H1 (cell line): ENCODE results near the gene SLC6A18. TPM values are rescaled to one million over a fixed set of nuclear protein-coding genes. Genes with fewer than 3 reads are reported as not detected.

Experiments
- CTCF ChIA-PET: fragments of 300-600 bp; sonication (Branson Sonifier 250); formaldehyde crosslinking; loops from one replicate; lab custom pipeline; 2021; ENCODE audit not compliant: partially characterized antibody; lab: Charles Lee
- POLR2A ChIA-PET: fragments of 300-600 bp; sonication (Branson Sonifier 250); formaldehyde crosslinking; loops from one replicate; lab custom pipeline; 2021; ENCODE audit warnings: inconsistent platforms; ENCODE audit not compliant: partially characterized antibody; lab: Charles Lee
- DNase-seq, 2 experiments: peaks; one replicate each; pipeline versions ENCODE4 v3.0.0 to v3.0.0-alpha.2; 2010 to 2022; ENCODE audit warnings: low spot score in 2 of 2, low read depth in 1 of 2, mixed read lengths in 1 of 2
- FAIRE-seq: peaks from 2 replicates; lab custom pipeline; 2011; peaks lifted over from hg19 to GRCh38; lab: Jason Lieb, UNC
- H2AFZ ChIP-seq: 2 replicates; pipeline ENCODE4 v1.8.1; 2012; ENCODE audit warnings: low read length, inconsistent platforms
- H2AK5ac ChIP-seq: 2 replicates; pipeline ENCODE4 v1.6.1; 2013; ENCODE audit warnings: low read depth, low read length
- H2BK120ac ChIP-seq: replicated peaks from 2 replicates; pipeline ENCODE3; 2013; ENCODE audit warnings: low read depth, low read length, inconsistent platforms
- H2BK12ac ChIP-seq: 2 replicates; pipeline ENCODE4 v1.6.1; 2013; ENCODE audit warnings: low read depth, low read length
- H2BK15ac ChIP-seq: 2 replicates; pipeline ENCODE4 v1.6.1; 2013; ENCODE audit warnings: low read length
- H2BK20ac ChIP-seq: 2 replicates; pipeline ENCODE4 v1.6.1; 2013; ENCODE audit warnings: low read length
- H2BK5ac ChIP-seq: 2 replicates; pipeline ENCODE4 v1.6.1; 2013; ENCODE audit warnings: low read depth, low read length
- H3K14ac ChIP-seq: 2 replicates; pipeline ENCODE4 v1.6.1; 2013; ENCODE audit warnings: inconsistent platforms; ENCODE audit not compliant: insufficient read length
- H3K18ac ChIP-seq: 2 replicates; pipeline ENCODE4 v1.6.1; 2013; ENCODE audit warnings: low read length; ENCODE audit errors: extremely low read depth
- H3K23ac ChIP-seq: 2 replicates; pipeline ENCODE4 v1.6.1; 2013; ENCODE audit warnings: inconsistent platforms; ENCODE audit not compliant: insufficient read length
- H3K23me2 ChIP-seq: 2 replicates; pipeline ENCODE4 v1.6.1; 2013; ENCODE audit warnings: low read depth, low read length
- H3K27ac ChIP-seq: 2 replicates; pipeline ENCODE4 v1.6.1; 2011; ENCODE audit warnings: low read depth, low read length, inconsistent platforms
- H3K27me3 ChIP-seq, 4 experiments: replicated peaks in 1 of 4; 1 replicate in 1 of 4; 2 replicates in 3 of 4; pipeline versions ENCODE4 v1.6.1 to v1.8.1; 2011 to 2013; ENCODE audit warnings: low read length in 3 of 4, mild to moderate bottlenecking in 3 of 4, inconsistent platforms in 2 of 4, mixed read lengths in 2 of 4, moderate library complexity in 1 of 4; ENCODE audit not compliant: control insufficient read depth in 3 of 4, insufficient read depth in 3 of 4; ENCODE audit errors: extremely low read depth in 1 of 4
- H3K36me3 ChIP-seq, 4 experiments: 2 replicates each; pipeline versions ENCODE4 v1.6.1 to v1.8.1; 2011 to 2013; ENCODE audit warnings: mild to moderate bottlenecking in 4 of 4, low read length in 3 of 4, moderate library complexity in 2 of 4, control low read depth in 1 of 4, inconsistent platforms in 1 of 4; ENCODE audit not compliant: insufficient read depth in 4 of 4, control insufficient read depth in 2 of 4
- H3K4ac ChIP-seq: replicated peaks from 2 replicates; pipeline ENCODE3; 2013; ENCODE audit warnings: low read length, low read depth, mixed read lengths, inconsistent platforms; ENCODE audit not compliant: insufficient read length
- H3K4me1 ChIP-seq, 4 experiments: replicated peaks in 1 of 4; 1 replicate in 1 of 4; 2 replicates in 3 of 4; pipeline versions ENCODE4 v1.6.1 to v1.8.1; 2011 to 2013; ENCODE audit warnings: low read length in 3 of 4, inconsistent platforms in 2 of 4, mixed read lengths in 1 of 4; ENCODE audit not compliant: insufficient read depth in 4 of 4, control insufficient read depth in 3 of 4
- H3K4me2 ChIP-seq, 2 experiments: 2 replicates each; pipeline versions ENCODE4 v1.6.1 to v1.8.1; 2011 to 2013; ENCODE audit warnings: low read depth in 2 of 2, low read length in 2 of 2, control low read depth in 1 of 2, inconsistent platforms in 1 of 2, mild to moderate bottlenecking in 1 of 2; ENCODE audit not compliant: insufficient read depth in 1 of 2
- H3K4me3 ChIP-seq, 4 experiments: fragments of 200-600, 300-600 bp in 1 of 4; sonication (generic), shearing (Covaris generic), sonication (Bioruptor Twin) in 1 of 4; 2 replicates each; pipeline versions ENCODE4 v1.5.1 to v1.8.1; 2011 to 2016; ENCODE audit warnings: low read length in 4 of 4, low read depth in 3 of 4, control low read depth in 2 of 4, inconsistent platforms in 2 of 4, mild to moderate bottlenecking in 2 of 4, mixed read lengths in 1 of 4, moderate library complexity in 1 of 4; ENCODE audit not compliant: insufficient read depth in 2 of 4; ENCODE audit errors: extremely low read depth in 1 of 4
- H3K56ac ChIP-seq: replicated peaks from 2 replicates; pipeline ENCODE3; 2013; ENCODE audit warnings: low read depth, mild to moderate bottlenecking, mixed read lengths, low read length, inconsistent platforms; ENCODE audit not compliant: insufficient read length
- H3K79me1 ChIP-seq: 2 replicates; pipeline ENCODE4 v1.6.1; 2013; ENCODE audit warnings: low read depth, low read length, control low read depth
- H3K79me2 ChIP-seq, 2 experiments: 2 replicates each; pipeline versions ENCODE4 v1.6.1 to v1.8.1; 2012 to 2013; ENCODE audit warnings: low read length in 2 of 2, mild to moderate bottlenecking in 2 of 2, inconsistent platforms in 1 of 2; ENCODE audit not compliant: insufficient read depth in 2 of 2, control insufficient read depth in 1 of 2
- H3K9ac ChIP-seq, 4 experiments: replicated peaks in 1 of 4; 1 replicate in 1 of 4; 2 replicates in 3 of 4; pipeline versions ENCODE4 v1.6.1 to v1.8.1; 2011 to 2013; ENCODE audit warnings: low read depth in 3 of 4, low read length in 3 of 4, control low read depth in 2 of 4, mild to moderate bottlenecking in 2 of 4, moderate library complexity in 2 of 4, inconsistent platforms in 1 of 4; ENCODE audit errors: extremely low read depth in 1 of 4
- H3K9me3 ChIP-seq, 2 experiments: 2 replicates each; pipeline versions ENCODE4 v1.6.1 to v1.8.1; 2012 to 2013; ENCODE audit warnings: mild to moderate bottlenecking in 2 of 2, moderate library complexity in 2 of 2, control low read depth in 1 of 2, inconsistent platforms in 1 of 2, low read depth in 1 of 2, low read length in 1 of 2, mixed read lengths in 1 of 2; ENCODE audit not compliant: insufficient read depth in 2 of 2
- H4K20me1 ChIP-seq, 2 experiments: replicated peaks in 1 of 2; 2 replicates each; pipeline versions ENCODE3 to v1.8.1; 2011 to 2013; ENCODE audit warnings: inconsistent platforms in 2 of 2, low read length in 2 of 2, mild to moderate bottlenecking in 1 of 2; ENCODE audit not compliant: insufficient read depth in 2 of 2, control insufficient read depth in 1 of 2
- H4K5ac ChIP-seq: 2 replicates; pipeline ENCODE4 v1.6.1; 2013; ENCODE audit warnings: low read length, low read depth, mixed read lengths, inconsistent platforms; ENCODE audit not compliant: insufficient read length
- H4K8ac ChIP-seq: 2 replicates; pipeline ENCODE4 v1.8.0; 2013; ENCODE audit warnings: mild to moderate bottlenecking, moderate library complexity, low read length, inconsistent platforms; ENCODE audit not compliant: insufficient read depth; ENCODE audit errors: extremely low read depth
- H4K91ac ChIP-seq: replicated peaks from 2 replicates; pipeline ENCODE3; 2013; ENCODE audit warnings: low read length, mixed read lengths, inconsistent platforms; ENCODE audit not compliant: insufficient read length
- KDM5A ChIP-seq: fragments of 200-600 bp; IDR thresholded peaks from 2 replicates; pipeline ENCODE4 v1.7.1; 2012; ENCODE audit warnings: mild to moderate bottlenecking, low read length, inconsistent platforms, mixed read lengths
- RAD21 ChIP-seq, 2 experiments: IDR thresholded peaks in 1 of 2; conservative IDR thresholded peaks in 1 of 2; 2 replicates each; pipeline ENCODE4 v1.6.1; 2011; ENCODE audit warnings: low read depth in 2 of 2, low read length in 2 of 2, improper control_type of control experiment in 1 of 2, inconsistent platforms in 1 of 2, mild to moderate bottlenecking in 1 of 2, moderate library complexity in 1 of 2
- RBBP5 ChIP-seq: IDR thresholded peaks from 2 replicates; pipeline ENCODE4 v1.7.1; 2012; ENCODE audit warnings: low read depth, mild to moderate bottlenecking, inconsistent platforms, low read length, moderate library complexity, borderline replicate concordance
- WGBS, 2 experiments: shearing (Covaris generic) in 1 of 2; methylation state at CpG; one replicate each; pipeline versions ENCODE4 v1.1.6 to v1.1.7; 2013 to 2015; ENCODE audit warnings: low lambda C conversion rate in 2 of 2, mixed read lengths in 2 of 2, inconsistent platforms in 1 of 2, low coverage in 1 of 2, missing lambda C conversion rate in 1 of 2; ENCODE audit not compliant: insufficient replicate concordance in 2 of 2, insufficient coverage in 1 of 2, insufficient read length in 1 of 2; ENCODE audit errors: extremely low coverage in 1 of 2, missing lambda C conversion rate in 1 of 2; 5-methylcytosine and 5-hydroxymethylcytosine counted together
- polyA plus RNA-seq, 7 experiments: library from polyadenylated mRNA; depleted of rRNA in 3 of 7; stranded (reverse) in 5 of 7; unstranded in 2 of 7; fragments of >200 nt in 5 of 7; fragments of 200-250 nt in 2 of 7; gene quantifications; 1 replicate in 5 of 7; 2 replicates in 1 of 7; 4 replicates in 1 of 7; pipeline versions ENCODE4 v1.2.1 to v1.2.3, GENCODE V29; 2011 to 2013; ENCODE audit warnings: missing spikeins in 2 of 7, mixed read lengths in 2 of 7
- total RNA-seq: library from RNA; stranded (reverse); fragmentation: NEBNext Ultra II Directional; extraction: Animal tissue kit (Norgen Biotek cat#: 25700); gene quantifications from 2 replicates; pipeline ENCODE4 v1.2.1, GENCODE V29; 2021

SLC6A18 gene
- total and polyA plus RNA-seq, 2 of the 8 experiments (the other 6 are each of a cell fraction or from before 2014, with no cell fraction given): not detected

GRCh38 chr5:1228120-1228519 lies 2.9 kb downstream of the SLC6A18 start:
- FAIRE-seq: no peak
- no peak overlapping the region for H2BK20ac ChIP-seq
- H3K4ac ChIP-seq: no peak overlapping the region
- no peak overlapping the region for H3K9ac ChIP-seq
- H2AK5ac ChIP-seq: no peak overlapping the region
- H2BK120ac ChIP-seq: no peak overlapping the region
- no peaks in the 10 kb centered on the region for H3K36me3 ChIP-seq
- no peaks in the 10 kb centered on the region for H3K79me1 ChIP-seq
- peaks cover 0 to 2% of the 10 kb centered on the region in 2 experiments for H4K20me1 ChIP-seq
- H3K27me3 ChIP-seq: no peaks in the 10 kb centered on the region; a peak in 1 of 7 replicates
- H4K91ac ChIP-seq: no peak overlapping the region
- CTCF ChIA-PET: interaction anchor here (0.8 to 1.2 kb wide), 2 partner anchors 54 to 60 kb away, joined by 3 to 6 read pairs; no protein-coding TSS in a partner anchor
- H4K5ac ChIP-seq: no peak overlapping the region
- no peak overlapping the region for H3K14ac ChIP-seq
- no peaks in the 10 kb centered on the region for H3K9me3 ChIP-seq
- no peak overlapping the region for H3K56ac ChIP-seq
- no peak overlapping the region for H2AFZ ChIP-seq
- WGBS, 2 experiments: 86% methylated on average over 15 of the region's 15 CpGs; no CpG with 5 or more reads in 1 of the 2 experiments
- H2BK5ac ChIP-seq: no peak overlapping the region
- POLR2A ChIA-PET: no interaction called here
- H3K23me2 ChIP-seq: no peaks in the 10 kb centered on the region
- H3K23ac ChIP-seq: no peak overlapping the region
- no peak overlapping the region for H3K4me2 ChIP-seq
- H3K79me2 ChIP-seq: no peaks in the 10 kb centered on the region
- no peak overlapping the region for H2BK15ac ChIP-seq
- H3K4me1 ChIP-seq: peaks cover 0 to 5% (median 1%) of the 10 kb centered on the region in 4 experiments; a peak in 3 of 7 replicates
- no peak overlapping the region for H2BK12ac ChIP-seq
- DNase-seq: no peak
- H4K8ac ChIP-seq: peak overlapping the region; percentile 53; the same call in 1 of the 2 replicates
- no peak for TF ChIP-seq RBBP5
- no peak for TF ChIP-seq RAD21 (IDR thresholded peaks at IDR 0.05 in 1 of 2, conservative IDR thresholded peaks at IDR 0.05 in 1 of 2; ENCODE audit: low read depth in 2 of 2, low read length in 2 of 2)
- no peak for TF ChIP-seq KDM5A
- TF ChIP-seq, all 59 proteins: peak for 0
- H3K27ac ChIP-seq: no peak overlapping the region
- H3K4me3 ChIP-seq: no peak overlapping the region
- H3K18ac ChIP-seq: no peak overlapping the region
